IMR-90 (cell line): ENCODE results near the gene SNRPD1. TPM values are rescaled to one million over a fixed set of nuclear protein-coding genes. Genes with fewer than 3 reads are reported as not detected.

Experiments
- ATAC-seq: fragments of 200-7000 bp; cut with Tn5 transposase; 2 replicates; pipeline ENCODE4 v1.9.1; 2020; ENCODE audit warnings: low read depth, mild to moderate bottlenecking, moderate library complexity
- BruUV-seq: library from RNA; stranded (reverse); fragments of 400-500 nt; replicated peaks from 2 replicates; lab custom pipeline; 2021; lab: Mats Ljungman, UMichigan
- CTCF ChIA-PET: fragments of 300-600 bp; formaldehyde crosslinking; extraction: SDS; loops from one replicate; lab custom pipeline; 2021; ENCODE audit warnings: antibody characterized with exemption; lab: Yijun Ruan, JAX
- POLR2A ChIA-PET: fragments of 300-600 bp; sonication (Branson Sonifier 250); formaldehyde crosslinking; loops from one replicate; lab custom pipeline; 2022; ENCODE audit warnings: antibody characterized with exemption; ENCODE audit not compliant: unreplicated experiment; lab: Charles Lee
- DNase-seq: peaks from one replicate; pipeline ENCODE4 v3.0.0; 2013
- H2AFZ ChIP-seq: replicated peaks from 2 replicates; pipeline ENCODE3; 2013; ENCODE audit warnings: low read length, mild to moderate bottlenecking; ENCODE audit not compliant: poor library complexity
- H2AK5ac ChIP-seq: 2 replicates; pipeline ENCODE4 v1.6.1; 2013; ENCODE audit warnings: low read depth, low read length, inconsistent platforms
- H2AK9ac ChIP-seq: replicated peaks from 2 replicates; pipeline ENCODE3; 2013; ENCODE audit warnings: mild to moderate bottlenecking, low read depth, low read length, moderate library complexity; ENCODE audit not compliant: poor library complexity
- H2BK120ac ChIP-seq: 2 replicates; pipeline ENCODE4 v1.6.1; 2013; ENCODE audit warnings: low read depth, low read length, inconsistent platforms
- H2BK15ac ChIP-seq: 3 replicates; pipeline ENCODE4 v1.6.1; 2013; ENCODE audit warnings: low read depth, low read length, inconsistent platforms
- H2BK20ac ChIP-seq: 2 replicates; pipeline ENCODE4 v1.6.1; 2013; ENCODE audit warnings: low read depth, mild to moderate bottlenecking, inconsistent platforms, low read length, moderate library complexity
- H2BK5ac ChIP-seq: 2 replicates; pipeline ENCODE4 v1.6.1; 2013; ENCODE audit warnings: mild to moderate bottlenecking, low read depth, low read length, inconsistent platforms; ENCODE audit not compliant: poor library complexity, severe bottlenecking
- H3K14ac ChIP-seq: replicated peaks from 2 replicates; pipeline ENCODE4 v1.6.1; 2013; ENCODE audit warnings: low read depth, low read length, inconsistent platforms
- H3K18ac ChIP-seq: 2 replicates; pipeline ENCODE4 v1.6.1; 2013; ENCODE audit warnings: low read depth, low read length, control low read depth
- H3K23ac ChIP-seq: 2 replicates; pipeline ENCODE4 v1.6.1; 2013; ENCODE audit warnings: low read depth, low read length, inconsistent platforms
- H3K27ac ChIP-seq: 2 replicates; pipeline ENCODE4 v1.5.1; 2013; ENCODE audit warnings: mild to moderate bottlenecking, control low read depth, low read length; ENCODE audit not compliant: insufficient read depth
- H3K27me3 ChIP-seq: 2 replicates; pipeline ENCODE4 v1.6.1; 2013; ENCODE audit warnings: low read length; ENCODE audit not compliant: control insufficient read depth, insufficient read depth
- H3K36me3 ChIP-seq: 2 replicates; pipeline ENCODE4 v1.6.1; 2013; ENCODE audit warnings: low read length, mixed read lengths; ENCODE audit not compliant: control insufficient read depth, insufficient read depth
- H3K4ac ChIP-seq: 2 replicates; pipeline ENCODE4 v1.6.1; 2013; ENCODE audit warnings: low read depth, low read length, inconsistent platforms
- H3K4me1 ChIP-seq: 2 replicates; pipeline ENCODE4 v1.6.1; 2013; ENCODE audit warnings: low read length, mixed read lengths; ENCODE audit not compliant: control insufficient read depth, insufficient read depth
- H3K4me2 ChIP-seq: 2 replicates; pipeline ENCODE4 v1.6.1; 2013; ENCODE audit warnings: low read depth, mild to moderate bottlenecking, control low read depth, low read length, moderate library complexity
- H3K4me3 ChIP-seq: 2 replicates; pipeline ENCODE4 v1.5.1; 2013; ENCODE audit warnings: low read depth, mild to moderate bottlenecking, control low read depth, low read length, moderate library complexity; ENCODE audit not compliant: insufficient read depth
- H3K56ac ChIP-seq: 2 replicates; pipeline ENCODE4 v1.6.1; 2013; ENCODE audit warnings: low read length, inconsistent platforms; ENCODE audit not compliant: insufficient read depth; ENCODE audit errors: extremely low read depth
- H3K79me1 ChIP-seq, 2 experiments: 2 replicates each; pipeline ENCODE4 v1.6.1; 2013; ENCODE audit warnings: low read length in 2 of 2, inconsistent platforms in 1 of 2, low read depth in 1 of 2
- H3K9ac ChIP-seq: 2 replicates; pipeline ENCODE4 v1.6.1; 2013; ENCODE audit warnings: low read depth, low read length, control low read depth
- H3K9me1 ChIP-seq: 2 replicates; pipeline ENCODE4 v1.6.1; 2013; ENCODE audit warnings: low read length, inconsistent platforms; ENCODE audit not compliant: insufficient read depth
- H3K9me3 ChIP-seq: 2 replicates; pipeline ENCODE4 v1.6.1; 2013; ENCODE audit warnings: low read length; ENCODE audit not compliant: control insufficient read depth, insufficient read depth
- H4K20me1 ChIP-seq: 2 replicates; pipeline ENCODE4 v1.6.1; 2013; ENCODE audit warnings: low read length, inconsistent platforms; ENCODE audit not compliant: insufficient read depth
- H4K5ac ChIP-seq: 2 replicates; pipeline ENCODE4 v1.6.1; 2013; ENCODE audit warnings: mild to moderate bottlenecking, low read depth, low read length, control low read depth
- H4K8ac ChIP-seq, 2 experiments: 2 replicates each; pipeline ENCODE4 v1.6.1; 2013; ENCODE audit warnings: low read depth in 2 of 2, low read length in 2 of 2, control low read depth in 1 of 2, inconsistent platforms in 1 of 2
- H4K91ac ChIP-seq: 2 replicates; pipeline ENCODE4 v1.6.1; 2013; ENCODE audit warnings: low read depth, low read length, inconsistent platforms; ENCODE audit not compliant: insufficient read depth
- CEBPB ChIP-seq: IDR thresholded peaks from 2 replicates; pipeline ENCODE4 v1.6.1; 2012; ENCODE audit warnings: low read depth, low read length, improper control_type of control experiment
- CHD1 ChIP-seq: IDR thresholded peaks from 2 replicates; pipeline ENCODE4 v1.6.1; 2012; ENCODE audit warnings: low read depth, low read length, improper control_type of control experiment
- MAFK ChIP-seq: IDR thresholded peaks from 2 replicates; pipeline ENCODE4 v1.6.1; 2012; ENCODE audit warnings: low read depth, low read length, improper control_type of control experiment
- MXI1 ChIP-seq: IDR thresholded peaks from 2 replicates; pipeline ENCODE4 v1.6.1; 2012; ENCODE audit warnings: low read depth, mild to moderate bottlenecking, low read length, moderate library complexity, borderline replicate concordance
- NFE2L2 ChIP-seq: fragments of 150-350 bp; IDR thresholded peaks from 2 replicates; pipeline ENCODE4 v1.6.1; 2016; ENCODE audit warnings: low read depth, mild to moderate bottlenecking, low read length
- POLR2A ChIP-seq: IDR thresholded peaks from 2 replicates; pipeline ENCODE4 v1.6.1; 2012; ENCODE audit warnings: mild to moderate bottlenecking, low read depth, low read length
- RAD21 ChIP-seq: IDR thresholded peaks from 2 replicates; pipeline ENCODE4 v1.6.1; 2012; ENCODE audit warnings: low read length, improper control_type of control experiment
- RFX5 ChIP-seq: IDR thresholded peaks from 2 replicates; pipeline ENCODE4 v1.8.0; 2012; ENCODE audit warnings: low read depth, mild to moderate bottlenecking, low read length, moderate library complexity
- SMC3 ChIP-seq: fragments of 150-350 bp; IDR thresholded peaks from 2 replicates; pipeline ENCODE4 v1.6.1; 2016; ENCODE audit warnings: low read depth, mild to moderate bottlenecking, antibody characterized with exemption, low read length, moderate library complexity
- WGBS, 2 experiments: methylation state at CpG; one replicate each; pipeline versions ENCODE4 v1.1.5 to v1.1.7; 2013; ENCODE audit warnings: missing lambda C conversion rate in 2 of 2; ENCODE audit not compliant: insufficient read length in 1 of 2; ENCODE audit errors: extremely low coverage in 2 of 2; 5-methylcytosine and 5-hydroxymethylcytosine counted together
- dilution Hi-C: fragments of 300-500 bp; cut with HindIII; formaldehyde crosslinking; loops from one replicate; pipeline ENCODE4 v1.14.3; 2018; ENCODE audit warnings: low sequenced_read_pairs; ENCODE audit not compliant: unreplicated experiment
- in situ Hi-C: fragments of 300-500 bp; cut with MboI; formaldehyde crosslinking; loops from 3 replicates; pipeline ENCODE4 v1.14.3; 2019; ENCODE audit warnings: low sequenced_read_pairs, inconsistent platforms, mixed read lengths
- intact Hi-C: fragments of 100-400 bp; cut with micrococcal nuclease; formaldehyde crosslinking; loops from 2 replicates; pipeline ENCODE4 v1.10.0; 2022
- polyA plus RNA-seq, 3 experiments: library from polyadenylated mRNA; depleted of rRNA; stranded (reverse); fragments of >200 nt; gene quantifications; 2 replicates each; pipeline ENCODE4 v1.2.3, GENCODE V29; 2012; ENCODE audit warnings: low replicate concordance in 1 of 3
- total RNA-seq: library from RNA; depleted of rRNA; stranded (reverse); fragments of >200 nt; gene quantifications from 2 replicates; pipeline ENCODE4 v1.2.3, GENCODE V29; 2012
- TF ChIP-seq, protein P1 (sequence below): fragments of 150-350 bp; IDR thresholded peaks from 2 replicates; pipeline ENCODE4 v1.6.1; 2017; ENCODE audit warnings: mild to moderate bottlenecking, antibody characterized with exemption, low read length, low read depth
- TF ChIP-seq, protein P2 (sequence below): fragments of 150-350 bp; IDR thresholded peaks from 2 replicates; pipeline ENCODE4 v1.6.1; 2016; ENCODE audit warnings: low read depth, mild to moderate bottlenecking, low read length, moderate library complexity, borderline replicate concordance
- TF ChIP-seq, protein P3 (sequence below): conservative IDR thresholded peaks from 2 replicates; pipeline ENCODE4 v1.5.1; 2012; ENCODE audit warnings: mild to moderate bottlenecking, low read depth, low read length, improper control_type of control experiment

The SNRPD1 gene
- total and polyA plus RNA-seq, 2 of the 4 experiments (the other 2 are of a cell fraction), result 6.8 to 19.8 TPM

GRCh38 chr18:21598726-21599584 is 13.2 kb upstream of the SNRPD1 start:
- peak overlapping the region; percentile 92 for H3K9ac ChIP-seq
- TF ChIP-seq CHD1, result no peak
- TF ChIP-seq CEBPB, result no peak
- no peak for TF ChIP-seq RAD21
- TF ChIP-seq, protein P1, sequence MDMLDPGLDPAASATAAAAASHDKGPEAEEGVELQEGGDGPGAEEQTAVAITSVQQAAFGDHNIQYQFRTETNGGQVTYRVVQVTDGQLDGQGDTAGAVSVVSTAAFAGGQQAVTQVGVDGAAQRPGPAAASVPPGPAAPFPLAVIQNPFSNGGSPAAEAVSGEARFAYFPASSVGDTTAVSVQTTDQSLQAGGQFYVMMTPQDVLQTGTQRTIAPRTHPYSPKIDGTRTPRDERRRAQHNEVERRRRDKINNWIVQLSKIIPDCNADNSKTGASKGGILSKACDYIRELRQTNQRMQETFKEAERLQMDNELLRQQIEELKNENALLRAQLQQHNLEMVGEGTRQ, result no peak
- TF ChIP-seq RFX5, result no peak
- TF ChIP-seq, protein P2, sequence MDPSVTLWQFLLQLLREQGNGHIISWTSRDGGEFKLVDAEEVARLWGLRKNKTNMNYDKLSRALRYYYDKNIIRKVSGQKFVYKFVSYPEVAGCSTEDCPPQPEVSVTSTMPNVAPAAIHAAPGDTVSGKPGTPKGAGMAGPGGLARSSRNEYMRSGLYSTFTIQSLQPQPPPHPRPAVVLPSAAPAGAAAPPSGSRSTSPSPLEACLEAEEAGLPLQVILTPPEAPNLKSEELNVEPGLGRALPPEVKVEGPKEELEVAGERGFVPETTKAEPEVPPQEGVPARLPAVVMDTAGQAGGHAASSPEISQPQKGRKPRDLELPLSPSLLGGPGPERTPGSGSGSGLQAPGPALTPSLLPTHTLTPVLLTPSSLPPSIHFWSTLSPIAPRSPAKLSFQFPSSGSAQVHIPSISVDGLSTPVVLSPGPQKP, result no peak
- TF ChIP-seq MAFK, result no peak
- no peak for TF ChIP-seq NFE2L2
- no peak for TF ChIP-seq MXI1
- TF ChIP-seq, protein P3, sequence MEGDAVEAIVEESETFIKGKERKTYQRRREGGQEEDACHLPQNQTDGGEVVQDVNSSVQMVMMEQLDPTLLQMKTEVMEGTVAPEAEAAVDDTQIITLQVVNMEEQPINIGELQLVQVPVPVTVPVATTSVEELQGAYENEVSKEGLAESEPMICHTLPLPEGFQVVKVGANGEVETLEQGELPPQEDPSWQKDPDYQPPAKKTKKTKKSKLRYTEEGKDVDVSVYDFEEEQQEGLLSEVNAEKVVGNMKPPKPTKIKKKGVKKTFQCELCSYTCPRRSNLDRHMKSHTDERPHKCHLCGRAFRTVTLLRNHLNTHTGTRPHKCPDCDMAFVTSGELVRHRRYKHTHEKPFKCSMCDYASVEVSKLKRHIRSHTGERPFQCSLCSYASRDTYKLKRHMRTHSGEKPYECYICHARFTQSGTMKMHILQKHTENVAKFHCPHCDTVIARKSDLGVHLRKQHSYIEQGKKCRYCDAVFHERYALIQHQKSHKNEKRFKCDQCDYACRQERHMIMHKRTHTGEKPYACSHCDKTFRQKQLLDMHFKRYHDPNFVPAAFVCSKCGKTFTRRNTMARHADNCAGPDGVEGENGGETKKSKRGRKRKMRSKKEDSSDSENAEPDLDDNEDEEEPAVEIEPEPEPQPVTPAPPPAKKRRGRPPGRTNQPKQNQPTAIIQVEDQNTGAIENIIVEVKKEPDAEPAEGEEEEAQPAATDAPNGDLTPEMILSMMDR, result no peak
- no peak for TF ChIP-seq SMC3
- no peak for TF ChIP-seq POLR2A
- BruUV-seq, result no TSS peak

More at GRCh38 chr18:21598726-21599584, 13.2 kb upstream of the SNRPD1 start:
- dilution Hi-C loops (no loop called here), in situ Hi-C loops (no loop called here), intact Hi-C loops (no loop called here)
- Histone ChIP-seq H3K9me3 (no peaks in the 10 kb centered on the region), H3K9me1 (no peaks in the 10 kb centered on the region), H3K4me1 (no peaks in the 10 kb centered on the region), H2AK5ac (no peak overlapping the region), H3K14ac (no peak overlapping the region), H4K20me1 (peaks cover under 1% of the 10 kb centered on the region; the same call in 1 of the 2 replicates), H3K27ac (no peak overlapping the region), H2BK20ac (no peak overlapping the region), H4K91ac (no peak overlapping the region), H2BK120ac (no peak overlapping the region), H2BK15ac (no peak overlapping the region), H3K27me3 (no peaks in the 10 kb centered on the region), H4K5ac (no peak overlapping the region; the same call in none of the 2 replicates), H3K36me3 (no peaks in the 10 kb centered on the region), H4K8ac (0 out of 4 replicates have a peak overlapping the region, but pooled peaks of 1 of the 2 experiments have one; percentile 91), H3K4ac (no peak overlapping the region), H3K56ac (no peak overlapping the region), H3K79me1 (peaks cover 10 to 29% of the 10 kb centered on the region in 2 experiments), H2AFZ (no peak overlapping the region), H3K4me2 (peak overlapping the region; percentile 91), H3K23ac (peak overlapping the region; percentile 95; the same call in 1 of the 2 replicates), H3K4me3 (peak overlapping the region; percentile 81), H2BK5ac (no peak overlapping the region), H2AK9ac (no peak overlapping the region), H3K18ac (no peak overlapping the region)
- WGBS, 2 experiments, result 80% methylated on average over 2 of the region's 18 CpGs; no CpG with 5 or more reads in 1 of the 2 experiments
- DNase-seq (no peak), ATAC-seq (no peak)
- POLR2A ChIA-PET, result no interaction called here
- CTCF ChIA-PET, result no interaction called here
